Thoracic aorta (tissue), 2 donors: ENCODE measurements around the gene CLEC4A. TPM values are rescaled to one million over a fixed set of nuclear protein-coding genes. Genes with fewer than 3 reads are reported as not detected.

ENCODE experiments used
- total RNA-seq, 2 donors: library from RNA; depleted of rRNA; stranded (reverse); fragments of >200 nt; gene quantifications; one replicate each; pipeline versions ENCODE4 v1.1.0 to v1.2.3, GENCODE V29; 2016

CLEC4A gene
- total RNA-seq, 2 donors from 2014 or later = 4.2 to 5.1 TPM

Other genes starting within 250 kb of the CLEC4A start
- 100 to 1,000 TPM in 1 of 2 donors, 10 to 100 TPM in 1; 47.7 to 136 TPM for gene SLC2A3, start 187.4 kb upstream of the CLEC4A start, total RNA-seq
- 10 to 100 TPM; 25.7 to 29.6 TPM for gene FOXJ2, start 90.9 kb upstream of the CLEC4A start, total RNA-seq
- 10 to 100 TPM; 21.2 to 25.5 TPM for gene C3AR1, start 57.3 kb upstream of the CLEC4A start, total RNA-seq
- gene NECAP1, start 41.3 kb upstream of the CLEC4A start, total RNA-seq = 10 to 100 TPM; 21.7 to 50.2 TPM
- gene ZNF705A, start 33.4 kb downstream of the CLEC4A start, total RNA-seq = not detected
- gene FAM90A1, start 104.0 kb downstream of the CLEC4A start, total RNA-seq = not detected